Measurements from ENCODE around the gene ELP2. TPM values are rescaled to one million over a fixed set of nuclear protein-coding genes. Genes with fewer than 3 reads are reported as not detected.

Gene ELP2
- polyA plus RNA-seq, 1 donor (not counting 4 experiments of a cell fraction or from before 2014, with no cell fraction given), result 74.6 TPM

GRCh38 chr18:36211612-36212065 is 81.9 kb downstream of the ELP2 start:
- no peak overlapping the region for H3K4me3 ChIP-seq (ENCODE audit: control insufficient read depth in 2 of 3, extremely low read depth in 1 of 3, insufficient read depth in 2 of 3, low read depth in 1 of 3, low read length in 3 of 3)
- TF ChIP-seq EZH2 (IDR thresholded peaks at IDR 0.05; ENCODE audit: low read length) (no peak), CTCF (optimal IDR thresholded peaks at IDR 0.05 in 1 of 3, IDR thresholded peaks at IDR 0.05 in 1 of 3, conservative IDR thresholded peaks at IDR 0.05 in 1 of 3; ENCODE audit: extremely low read depth in 1 of 3, insufficient read depth in 2 of 3, low read length in 3 of 3) (no peak)
- H4K20me1 ChIP-seq (ENCODE audit: control insufficient read depth, extremely low read depth, insufficient read depth, low read length), result no peaks in the 10 kb centered on the region
- H3K79me2 ChIP-seq (ENCODE audit: control insufficient read depth, insufficient read depth, low read length), result no peaks in the 10 kb centered on the region
- H3K27ac ChIP-seq (ENCODE audit: control insufficient read depth, insufficient read depth, low read length), result peak overlapping the region; percentile 54
- dilution Hi-C loops (cut with MboI; ENCODE audit: extremely low pct_ligation_motif_present, low sequenced_read_pairs), result no loop called here
- DNase-seq (ENCODE audit: low read depth, low spot score), result no peak
- no peaks in the 10 kb centered on the region for H3K9me1 ChIP-seq (ENCODE audit: control insufficient read depth, extremely low read depth, insufficient read depth, low read length)
- peaks cover 10% of the 10 kb centered on the region for H3K4me1 ChIP-seq (ENCODE audit: control insufficient read depth, extremely low read depth, insufficient read depth, low read length)
- H3K4me2 ChIP-seq (ENCODE audit: control insufficient read depth, extremely low read depth, insufficient read depth, low read depth, low read length), result peak overlapping the region; percentile 58
- peak; percentile 68 for FAIRE-seq
- H3K9me3 ChIP-seq (ENCODE audit: control insufficient read depth, low read depth, low read length), result no peaks in the 10 kb centered on the region
- peak overlapping the region; percentile 16 for H3K9ac ChIP-seq (ENCODE audit: control insufficient read depth, extremely low read depth, insufficient read depth, low read length)
- H3K27me3 ChIP-seq (ENCODE audit: control insufficient read depth, extremely low read depth, insufficient read depth, low read length), result no peaks in the 10 kb centered on the region
- no peaks in the 10 kb centered on the region for H3K36me3 ChIP-seq (ENCODE audit: control insufficient read depth in 2 of 2, extremely low read depth in 1 of 2, insufficient read depth in 2 of 2, low read length in 2 of 2)
- H2AFZ ChIP-seq (ENCODE audit: control insufficient read depth, low read length), result no peak overlapping the region

GRCh38 chr18:36212301-36213171 is 82.8 kb downstream of the ELP2 start:
- FAIRE-seq (no peak), DNase-seq (ENCODE audit: low read depth, low spot score) (no peak)
- Histone ChIP-seq H3K4me3 (ENCODE audit: control insufficient read depth in 2 of 3, extremely low read depth in 1 of 3, insufficient read depth in 2 of 3, low read depth in 1 of 3, low read length in 3 of 3) (no peak overlapping the region), H3K27ac (ENCODE audit: control insufficient read depth, insufficient read depth, low read length) (no peak overlapping the region), H3K4me1 (ENCODE audit: control insufficient read depth, extremely low read depth, insufficient read depth, low read length) (peaks cover 10% of the 10 kb centered on the region), H4K20me1 (ENCODE audit: control insufficient read depth, extremely low read depth, insufficient read depth, low read length) (no peaks in the 10 kb centered on the region), H3K9me1 (ENCODE audit: control insufficient read depth, extremely low read depth, insufficient read depth, low read length) (no peaks in the 10 kb centered on the region), H3K36me3 (ENCODE audit: control insufficient read depth in 2 of 2, extremely low read depth in 1 of 2, insufficient read depth in 2 of 2, low read length in 2 of 2) (no peaks in the 10 kb centered on the region), H2AFZ (ENCODE audit: control insufficient read depth, low read length) (no peak overlapping the region), H3K9me3 (ENCODE audit: control insufficient read depth, low read depth, low read length) (no peaks in the 10 kb centered on the region), H3K4me2 (ENCODE audit: control insufficient read depth, extremely low read depth, insufficient read depth, low read depth, low read length) (no peak overlapping the region), H3K9ac (ENCODE audit: control insufficient read depth, extremely low read depth, insufficient read depth, low read length) (no peak overlapping the region), H3K79me2 (ENCODE audit: control insufficient read depth, insufficient read depth, low read length) (no peaks in the 10 kb centered on the region), H3K27me3 (ENCODE audit: control insufficient read depth, extremely low read depth, insufficient read depth, low read length) (no peaks in the 10 kb centered on the region)
- no peak for TF ChIP-seq CTCF (optimal IDR thresholded peaks at IDR 0.05 in 1 of 3, IDR thresholded peaks at IDR 0.05 in 1 of 3, conservative IDR thresholded peaks at IDR 0.05 in 1 of 3; ENCODE audit: extremely low read depth in 1 of 3, insufficient read depth in 2 of 3, low read length in 3 of 3)
- no peak for TF ChIP-seq EZH2 (IDR thresholded peaks at IDR 0.05; ENCODE audit: low read length)
- dilution Hi-C loops (cut with MboI; ENCODE audit: extremely low pct_ligation_motif_present, low sequenced_read_pairs), result no loop called here
